HG03520 (cell line): ENCODE measurements around the gene WNT9A.

Experiments
- ATAC-seq: cut with Tn5 transposase; IDR thresholded peaks from one replicate; pipeline ENCODE4 v1.9.1; 2021; ENCODE audit warnings: mild to moderate bottlenecking, moderate library complexity; ENCODE audit not compliant: unreplicated experiment

Gene WNT9A

GRCh38 chr1:227942021-227942715, 5.6 kb downstream of the WNT9A start:
- no peak for ATAC-seq

GRCh38 chr1:227941509-227942020, 6.2 kb downstream of the WNT9A start:
- no peak for ATAC-seq

DNA sequence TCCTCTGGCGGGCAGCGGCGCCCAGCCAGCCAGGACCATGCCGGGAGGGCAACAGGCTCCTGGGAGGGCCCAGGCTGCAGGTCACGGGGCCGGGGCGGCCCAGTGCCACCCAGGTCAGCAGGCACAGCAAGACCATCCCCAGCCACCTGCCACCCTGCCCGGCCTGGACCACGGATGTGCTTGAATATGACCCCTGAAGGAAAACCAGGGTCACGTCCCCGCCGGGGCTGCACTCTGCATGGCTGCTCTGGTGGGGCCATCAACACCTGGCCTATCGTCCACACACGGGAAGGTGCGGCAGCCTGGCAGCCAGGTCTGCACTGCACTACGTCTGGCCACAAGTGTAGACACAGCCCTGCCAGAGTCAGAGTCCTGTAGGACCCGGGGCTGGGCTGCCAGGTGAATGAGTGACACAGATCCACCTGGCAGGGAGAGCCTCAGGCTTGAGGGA, 6.9 kb downstream of the WNT9A start:
- no peak for ATAC-seq

DNA sequence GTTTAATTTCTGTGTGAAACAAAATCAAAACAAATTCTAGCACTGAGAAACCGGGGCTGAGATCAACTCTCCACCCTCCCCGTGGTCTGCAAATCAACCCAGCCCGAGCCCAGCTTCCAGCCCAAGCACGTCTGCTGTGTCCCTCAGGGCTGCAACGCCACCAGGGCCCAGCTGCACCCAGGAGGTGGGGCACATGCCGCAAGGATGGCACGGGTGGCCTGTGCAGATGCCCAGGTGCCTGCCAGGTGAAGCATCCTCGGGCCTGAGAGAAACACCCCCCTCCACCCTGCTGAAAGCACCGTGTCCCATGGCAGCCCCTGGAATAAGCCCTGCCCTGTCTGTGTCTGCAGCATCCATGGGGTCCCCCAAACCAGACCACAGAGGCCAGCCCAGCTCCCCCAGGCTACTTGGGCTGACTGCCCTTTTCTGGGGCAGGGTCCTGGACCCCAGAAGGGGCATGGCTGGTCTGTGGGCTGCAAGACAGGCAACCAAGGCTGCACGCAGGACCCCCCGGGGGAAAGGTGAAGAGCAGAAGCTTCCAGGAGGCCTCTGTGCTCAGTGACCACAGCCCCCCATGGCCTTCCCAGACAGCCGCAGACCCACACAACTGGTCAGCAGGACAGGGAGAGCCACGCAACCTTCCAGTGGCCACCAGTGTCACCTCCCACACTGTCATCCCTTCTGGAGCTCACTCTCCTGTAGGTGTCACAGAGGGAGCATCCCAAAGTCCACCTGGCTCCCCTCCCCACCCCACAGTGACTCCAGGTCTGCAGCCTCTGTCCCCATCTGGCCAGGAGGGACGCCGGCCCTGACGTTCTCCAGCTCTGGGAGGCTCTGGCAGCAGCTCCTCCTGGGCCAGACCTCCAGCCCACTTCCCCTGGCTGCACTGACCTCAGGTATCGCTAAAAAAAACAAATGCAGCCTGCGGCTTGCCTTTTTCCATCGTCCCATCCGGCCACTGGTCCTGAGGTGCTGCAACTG, 7.7 kb downstream of the WNT9A start:
- no peak for ATAC-seq

DNA sequence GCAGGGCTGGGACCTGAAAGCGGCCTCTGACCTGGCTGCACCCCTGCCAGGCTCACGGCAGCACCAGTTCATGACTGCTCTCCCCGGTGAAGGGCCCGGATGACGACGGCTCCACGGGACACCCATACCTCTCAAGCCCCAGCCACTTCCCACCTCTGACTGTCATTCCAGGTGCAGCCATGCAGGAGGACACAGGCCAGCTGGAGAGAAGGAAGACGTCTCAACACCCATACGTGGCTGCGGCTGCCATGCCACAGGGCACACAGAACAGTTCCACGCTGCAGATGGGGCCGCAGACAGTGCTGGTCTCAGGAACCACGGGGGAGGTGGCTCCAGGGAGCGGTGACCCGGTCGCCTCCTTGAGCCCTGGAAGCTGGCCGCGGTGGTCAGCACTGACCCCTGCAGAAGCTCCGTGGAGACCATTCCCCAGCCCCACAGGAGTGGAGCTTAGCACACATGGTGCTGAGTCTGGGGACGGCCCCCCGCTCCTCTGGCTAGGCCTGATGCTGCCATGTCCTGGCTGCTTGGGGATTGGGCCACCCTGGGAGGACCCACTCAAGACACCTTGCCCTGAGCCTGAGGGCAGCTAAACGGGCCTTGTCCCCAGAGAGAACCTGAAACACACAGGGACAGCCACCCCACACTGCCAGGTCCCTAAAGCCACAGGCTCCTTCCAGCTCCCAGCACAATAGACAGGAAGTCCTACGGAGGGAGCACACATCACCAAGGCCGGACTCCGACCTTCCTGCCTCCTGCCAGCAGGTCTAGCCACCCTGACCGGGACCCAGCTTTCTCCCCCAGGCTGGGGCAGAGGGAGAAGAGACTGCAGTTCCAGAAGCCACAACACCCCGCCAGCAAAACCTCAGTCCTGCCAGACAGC, 8.6 kb downstream of the WNT9A start:
- no peak for ATAC-seq

- no peak for ATAC-seq
Observed at GRCh38 chr1:227938276-227938675, 9.5 kb downstream of the WNT9A start.

- ATAC-seq, result no peak
Observed at GRCh38 chr1:227937838-227938145, 9.9 kb downstream of the WNT9A start.

DNA sequence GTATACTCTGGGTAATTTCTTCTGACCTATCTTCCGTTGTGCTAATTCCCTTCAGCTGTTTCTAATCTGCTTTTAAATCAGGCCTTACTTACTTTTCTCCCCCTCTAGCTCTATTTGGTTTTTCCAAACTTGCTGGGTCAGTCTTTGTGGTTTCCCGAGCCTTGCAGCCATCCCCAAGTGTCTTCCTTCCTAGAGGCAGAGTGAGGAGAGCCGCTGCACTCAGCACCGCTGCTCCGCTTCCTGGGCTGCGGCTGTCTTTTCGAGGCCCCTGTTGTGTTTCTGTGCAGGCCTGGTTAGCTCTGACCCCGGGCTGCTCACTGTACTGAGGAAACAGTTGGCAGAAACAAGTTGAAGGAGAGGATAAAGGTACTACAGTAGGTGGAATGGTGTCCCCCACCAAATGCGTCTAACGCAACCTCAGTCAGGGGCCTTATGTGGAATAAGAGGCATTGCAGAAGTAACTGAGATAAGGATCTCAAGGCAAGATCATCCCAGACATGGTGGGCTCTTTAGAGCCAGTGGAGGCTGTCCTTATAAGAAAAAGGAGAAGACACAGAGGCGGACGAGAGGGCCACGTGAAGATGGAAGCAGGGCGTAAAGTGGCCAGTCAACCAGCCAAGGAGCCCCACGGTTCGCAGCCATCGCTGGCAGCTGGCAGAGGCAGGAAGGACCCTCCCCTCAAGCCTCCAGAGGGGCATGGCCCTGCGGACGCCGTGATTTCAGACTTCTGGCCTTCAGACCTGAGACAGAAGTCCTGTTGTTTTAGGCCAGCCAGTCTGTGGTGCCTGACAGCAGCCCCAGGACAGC, 10.5 kb downstream of the WNT9A start:
- ATAC-seq, result no peak

- ATAC-seq, result no peak
Observed at GRCh38 chr1:227935826-227936225, 11.9 kb downstream of the WNT9A start.

GRCh38 chr1:227934476-227935313, 13.0 kb downstream of the WNT9A start:
- ATAC-seq, result no peak

- ATAC-seq, result no peak
Observed at GRCh38 chr1:227929751-227930472, 17.8 kb downstream of the WNT9A start.

- ATAC-seq, result no peak
Observed at GRCh38 chr1:227928811-227929375, 18.8 kb downstream of the WNT9A start.

DNA sequence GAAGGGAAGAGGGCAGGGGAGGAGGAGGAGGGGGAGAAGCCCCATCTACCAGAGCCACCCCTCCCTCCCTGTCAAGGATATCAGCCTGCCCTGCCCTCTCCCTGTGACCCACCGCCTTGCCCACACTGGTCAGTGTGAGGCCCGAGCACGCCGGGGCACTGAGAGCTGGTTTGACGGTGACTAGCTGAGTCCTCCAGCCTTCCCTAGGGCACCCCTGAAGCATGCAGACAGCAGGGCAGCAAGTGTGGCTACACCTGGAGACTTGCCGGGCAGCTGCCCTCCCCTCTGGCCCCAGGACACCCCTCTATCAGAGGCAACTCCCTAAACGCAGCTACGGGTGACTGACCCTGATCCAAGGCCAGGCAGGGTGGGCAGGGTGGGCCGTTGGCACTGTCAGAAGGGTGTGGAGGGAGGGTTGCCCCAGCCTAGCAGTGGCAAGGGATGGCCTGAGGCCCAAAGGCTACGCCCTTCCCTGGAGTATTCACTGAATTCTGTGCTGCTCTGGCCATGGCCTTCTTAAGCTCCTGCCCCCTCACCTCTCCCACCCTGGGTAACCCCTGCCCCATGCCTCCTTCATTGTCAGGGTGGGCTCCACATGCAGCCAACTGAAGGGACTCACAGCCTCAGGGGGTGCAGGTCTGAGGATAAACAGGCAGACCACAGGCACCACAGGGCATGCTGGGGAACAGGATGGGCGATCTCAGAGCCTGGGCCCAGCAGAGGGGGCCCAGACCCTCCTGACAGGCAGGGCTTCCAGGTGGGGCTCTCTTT, 19.6 kb downstream of the WNT9A start:
- ATAC-seq, result no peak

DNA sequence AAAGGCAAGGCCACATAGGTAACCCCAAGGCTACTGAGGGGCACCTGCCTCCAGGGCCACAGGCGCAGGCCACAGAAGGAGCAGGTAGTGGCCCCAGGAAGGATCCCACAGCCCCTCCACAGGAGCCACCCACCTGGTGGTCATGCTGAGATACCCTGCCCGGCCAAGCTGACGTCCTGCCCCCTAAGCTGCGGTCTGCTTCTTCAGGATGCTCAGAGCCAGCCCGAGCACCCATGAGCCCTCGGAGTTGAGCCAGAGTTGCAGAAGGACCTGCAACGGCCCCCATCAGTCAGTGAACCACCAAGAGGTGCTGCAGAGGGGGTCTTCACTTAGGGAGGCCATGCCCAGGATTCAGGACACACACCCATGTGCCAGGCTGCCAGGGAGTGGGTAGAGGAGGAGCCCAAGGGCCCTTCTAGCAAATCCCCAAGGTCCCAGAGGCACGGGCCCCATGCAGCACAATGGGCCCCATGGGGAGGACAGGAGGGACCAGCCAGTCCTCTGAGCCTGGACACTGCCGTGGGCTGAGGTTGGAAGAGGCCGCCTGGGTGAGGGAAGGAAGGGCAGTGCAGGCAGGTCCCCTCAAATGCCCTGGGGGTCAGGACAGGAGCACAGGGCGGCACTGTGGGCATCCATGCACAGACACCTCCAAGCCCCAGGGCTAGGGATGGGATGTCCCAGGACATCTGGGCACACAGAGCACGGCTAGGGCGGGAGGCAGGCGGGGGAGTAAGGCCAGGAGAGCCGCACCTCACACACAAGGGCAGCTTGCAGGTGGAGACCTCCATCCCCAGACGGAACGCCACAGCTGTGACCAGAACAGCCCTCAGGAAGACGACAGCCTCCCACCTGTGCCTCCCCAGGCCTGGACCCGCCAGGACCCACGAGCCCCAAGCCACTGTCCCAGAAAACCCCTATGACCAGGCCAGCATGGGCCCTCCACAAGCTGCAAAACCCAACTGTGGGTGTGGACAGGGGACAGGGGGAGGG, 20.5 kb downstream of the WNT9A start:
- no peak for ATAC-seq

- no peak for ATAC-seq
Observed at GRCh38 chr1:227926216-227926791, 21.4 kb downstream of the WNT9A start.
